OCI-LY1 (cell line): ENCODE data around the gene STARD3NL.

Experiments
- H2AFZ ChIP-seq: fragments of 200-600 bp; sonication (generic), shearing (Covaris generic); 2 replicates; pipeline ENCODE4 v1.6.0; 2014; ENCODE audit warnings: antibody characterized with exemption, mild to moderate bottlenecking, low read length
- H3F3A ChIP-seq: fragments of 200-600 bp; sonication (generic), shearing (Covaris generic); 2 replicates; pipeline ENCODE4 v1.6.0; 2014; ENCODE audit warnings: mild to moderate bottlenecking, antibody characterized with exemption, low read length, moderate library complexity; ENCODE audit not compliant: insufficient read depth
- H3K27ac ChIP-seq: fragments of 200-600 bp; sonication (generic); 2 replicates; pipeline ENCODE4 v1.5.1; 2014; ENCODE audit warnings: low read length, mixed run types, mild to moderate bottlenecking, low read depth; ENCODE audit not compliant: poor library complexity, severe bottlenecking
- H3K27me3 ChIP-seq: fragments of 200-600 bp; sonication (generic); 2 replicates; pipeline ENCODE4 v1.6.0; 2014; ENCODE audit warnings: antibody characterized with exemption, mild to moderate bottlenecking, low read length, moderate library complexity; ENCODE audit not compliant: insufficient read depth
- H3K36me3 ChIP-seq: fragments of 200-600 bp; sonication (generic); 2 replicates; pipeline ENCODE4 v1.6.1; 2014; ENCODE audit warnings: mild to moderate bottlenecking, antibody characterized with exemption, low read length, moderate library complexity, mixed read lengths; ENCODE audit not compliant: insufficient read depth
- H3K4me1 ChIP-seq: fragments of 200-600 bp; sonication (generic); 2 replicates; pipeline ENCODE4 v1.5.1; 2014; ENCODE audit warnings: mild to moderate bottlenecking, low read length, moderate library complexity; ENCODE audit not compliant: insufficient read depth, severe bottlenecking
- H3K4me2 ChIP-seq: fragments of 200-600 bp; sonication (generic), shearing (Covaris generic); 2 replicates; pipeline ENCODE4 v1.6.1; 2014; ENCODE audit warnings: low read length
- H3K4me3 ChIP-seq: fragments of 200-600 bp; sonication (generic); 2 replicates; pipeline ENCODE4 v1.5.1; 2014; ENCODE audit warnings: low read length, low read depth, mild to moderate bottlenecking, mixed read lengths; ENCODE audit not compliant: poor library complexity, severe bottlenecking
- H3K79me2 ChIP-seq: fragments of 200-600 bp; shearing (Covaris generic); 2 replicates; pipeline ENCODE4 v1.6.1; 2016; ENCODE audit warnings: mixed run types, low read length, mixed read lengths; ENCODE audit not compliant: insufficient read depth
- H3K9ac ChIP-seq: fragments of 200-600 bp; sonication (generic), shearing (Covaris generic); 2 replicates; pipeline ENCODE4 v1.6.1; 2014; ENCODE audit warnings: mild to moderate bottlenecking, low read length, mixed read lengths
- H3K9me2 ChIP-seq: fragments of 200-600 bp; sonication (generic), shearing (Covaris generic); 2 replicates; pipeline ENCODE4 v1.6.1; 2014; ENCODE audit warnings: low read depth, mild to moderate bottlenecking, low read length, mixed read lengths
- H3K9me3 ChIP-seq: fragments of 200-600 bp; shearing (Covaris generic); 2 replicates; pipeline ENCODE4 v1.6.1; 2014; ENCODE audit warnings: low read length, mixed read lengths
- H4K20me1 ChIP-seq: fragments of 200-600 bp; sonication (generic), shearing (Covaris generic); 2 replicates; pipeline ENCODE4 v1.6.0; 2016; ENCODE audit warnings: mild to moderate bottlenecking, low read length; ENCODE audit not compliant: insufficient read depth
- EZH2 ChIP-seq: fragments of 200-600 bp; sonication (generic), shearing (Covaris generic); IDR thresholded peaks from 2 replicates; pipeline ENCODE4 v1.8.0; 2017; ENCODE audit warnings: borderline replicate concordance, mixed run types, mild to moderate bottlenecking, antibody characterized with exemption, low read length, moderate library complexity, mixed read lengths
- TF ChIP-seq, protein P1 (sequence below): fragments of 200-600 bp; sonication (generic), shearing (Covaris generic); IDR thresholded peaks from 2 replicates; pipeline ENCODE4 v1.5.1; 2017; ENCODE audit warnings: mild to moderate bottlenecking, antibody characterized with exemption, low read length, moderate library complexity, mixed read lengths

STARD3NL gene

DNA sequence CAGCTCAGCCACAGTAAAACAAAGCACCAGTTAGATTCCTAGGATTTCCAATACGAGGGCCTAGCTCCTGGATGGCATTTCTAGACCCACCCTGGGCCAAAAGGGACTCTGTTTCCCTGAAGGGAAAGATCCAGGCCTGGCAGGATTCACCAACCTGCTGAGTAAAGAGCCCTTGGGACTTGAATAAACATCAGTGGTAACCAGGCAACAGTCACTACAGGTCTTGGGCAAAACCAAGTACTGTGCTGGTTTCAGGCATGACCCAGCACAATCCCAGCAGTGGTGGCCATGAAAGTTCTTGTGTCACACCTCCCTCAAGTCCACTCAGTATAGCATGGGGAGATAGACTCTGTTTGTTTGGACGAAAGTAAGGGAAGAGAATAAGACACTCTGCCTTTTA lies 31.0 kb upstream of the STARD3NL start:
- no peak overlapping the region for H3K27ac ChIP-seq
- H3K9me2 ChIP-seq: no peaks in the 10 kb centered on the region
- no peaks in the 10 kb centered on the region for H3K27me3 ChIP-seq
- H3K36me3 ChIP-seq: no peaks in the 10 kb centered on the region
- H3K4me2 ChIP-seq: no peak overlapping the region
- no peaks in the 10 kb centered on the region for H3F3A ChIP-seq
- TF ChIP-seq, protein P1, sequence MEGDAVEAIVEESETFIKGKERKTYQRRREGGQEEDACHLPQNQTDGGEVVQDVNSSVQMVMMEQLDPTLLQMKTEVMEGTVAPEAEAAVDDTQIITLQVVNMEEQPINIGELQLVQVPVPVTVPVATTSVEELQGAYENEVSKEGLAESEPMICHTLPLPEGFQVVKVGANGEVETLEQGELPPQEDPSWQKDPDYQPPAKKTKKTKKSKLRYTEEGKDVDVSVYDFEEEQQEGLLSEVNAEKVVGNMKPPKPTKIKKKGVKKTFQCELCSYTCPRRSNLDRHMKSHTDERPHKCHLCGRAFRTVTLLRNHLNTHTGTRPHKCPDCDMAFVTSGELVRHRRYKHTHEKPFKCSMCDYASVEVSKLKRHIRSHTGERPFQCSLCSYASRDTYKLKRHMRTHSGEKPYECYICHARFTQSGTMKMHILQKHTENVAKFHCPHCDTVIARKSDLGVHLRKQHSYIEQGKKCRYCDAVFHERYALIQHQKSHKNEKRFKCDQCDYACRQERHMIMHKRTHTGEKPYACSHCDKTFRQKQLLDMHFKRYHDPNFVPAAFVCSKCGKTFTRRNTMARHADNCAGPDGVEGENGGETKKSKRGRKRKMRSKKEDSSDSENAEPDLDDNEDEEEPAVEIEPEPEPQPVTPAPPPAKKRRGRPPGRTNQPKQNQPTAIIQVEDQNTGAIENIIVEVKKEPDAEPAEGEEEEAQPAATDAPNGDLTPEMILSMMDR: no peak
- no peak for TF ChIP-seq EZH2
- H2AFZ ChIP-seq: no peak overlapping the region
- H3K4me1 ChIP-seq: no peaks in the 10 kb centered on the region
- H3K9ac ChIP-seq: no peak overlapping the region
- no peak overlapping the region for H3K4me3 ChIP-seq
- H3K9me3 ChIP-seq: no peaks in the 10 kb centered on the region
- no peaks in the 10 kb centered on the region for H3K79me2 ChIP-seq
- no peaks in the 10 kb centered on the region for H4K20me1 ChIP-seq

- Histone ChIP-seq H3K4me1 (no peaks in the 10 kb centered on the region), H3K9me2 (no peaks in the 10 kb centered on the region), H3K27me3 (no peaks in the 10 kb centered on the region), H3K36me3 (no peaks in the 10 kb centered on the region), H3K9me3 (0 out of 2 replicates have a peak, but pooled peaks cover 4% of the 10 kb centered on the region), H3K9ac (no peak overlapping the region), H3F3A (no peaks in the 10 kb centered on the region), H3K79me2 (no peaks in the 10 kb centered on the region), H2AFZ (no peak overlapping the region), H3K27ac (no peak overlapping the region), H3K4me3 (no peak overlapping the region), H3K4me2 (no peak overlapping the region), H4K20me1 (no peaks in the 10 kb centered on the region)
- TF ChIP-seq, protein P1: no peak
- no peak for TF ChIP-seq EZH2
Observed at GRCh38 chr7:38151556-38151955, 26.5 kb upstream of the STARD3NL start.

DNA sequence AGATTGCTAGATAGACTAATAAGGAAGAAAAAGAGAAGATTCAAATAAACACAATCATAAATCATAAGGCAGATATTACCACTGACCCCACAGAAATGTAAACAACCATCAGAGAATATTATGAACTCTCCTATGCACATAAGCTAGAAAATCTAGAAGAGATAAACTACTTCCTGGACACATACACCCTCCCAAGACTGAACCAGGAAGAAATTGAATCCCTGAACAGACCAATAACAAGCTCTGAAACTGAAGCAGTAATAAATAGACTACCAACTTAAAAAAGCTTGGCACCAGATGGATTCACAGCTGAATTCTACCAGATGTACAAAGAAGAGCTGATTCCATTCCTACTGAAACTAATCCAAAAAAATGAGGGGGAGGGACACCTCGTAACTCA lies 24.5 kb upstream of the STARD3NL start:
- Histone ChIP-seq H3K27me3 (no peaks in the 10 kb centered on the region), H3K4me1 (no peaks in the 10 kb centered on the region)
- no peak for TF ChIP-seq EZH2
- TF ChIP-seq, protein P1: no peak

More for the DNA sequence above, 24.5 kb upstream of the STARD3NL start:
- Histone ChIP-seq H3K4me2 (no peak overlapping the region), H3K4me3 (no peak overlapping the region), H4K20me1 (no peaks in the 10 kb centered on the region), H3K36me3 (no peaks in the 10 kb centered on the region), H2AFZ (no peak overlapping the region), H3K9me2 (no peaks in the 10 kb centered on the region), H3K9me3 (0 out of 2 replicates have a peak, but pooled peaks cover 4% of the 10 kb centered on the region), H3K9ac (no peak overlapping the region), H3K27ac (no peak overlapping the region), H3K79me2 (no peaks in the 10 kb centered on the region), H3F3A (no peaks in the 10 kb centered on the region)
